Astrocyte (in vitro differentiated cells and primary cell): ENCODE measurements around the gene MBP.

ENCODE experiments used
- EZH2 ChIP-seq: IDR thresholded peaks from 2 replicates; pipeline ENCODE4 v1.6.1; 2012; ENCODE audit warnings: mild to moderate bottlenecking, low read length, inconsistent platforms; ENCODE audit not compliant: insufficient read depth
- TF ChIP-seq, protein P1 (sequence below): IDR thresholded peaks from 2 replicates; pipeline ENCODE4 v1.5.1; 2011; ENCODE audit warnings: low read depth, mild to moderate bottlenecking, inconsistent platforms, low read length, moderate library complexity; ENCODE audit not compliant: insufficient read depth

DNA sequence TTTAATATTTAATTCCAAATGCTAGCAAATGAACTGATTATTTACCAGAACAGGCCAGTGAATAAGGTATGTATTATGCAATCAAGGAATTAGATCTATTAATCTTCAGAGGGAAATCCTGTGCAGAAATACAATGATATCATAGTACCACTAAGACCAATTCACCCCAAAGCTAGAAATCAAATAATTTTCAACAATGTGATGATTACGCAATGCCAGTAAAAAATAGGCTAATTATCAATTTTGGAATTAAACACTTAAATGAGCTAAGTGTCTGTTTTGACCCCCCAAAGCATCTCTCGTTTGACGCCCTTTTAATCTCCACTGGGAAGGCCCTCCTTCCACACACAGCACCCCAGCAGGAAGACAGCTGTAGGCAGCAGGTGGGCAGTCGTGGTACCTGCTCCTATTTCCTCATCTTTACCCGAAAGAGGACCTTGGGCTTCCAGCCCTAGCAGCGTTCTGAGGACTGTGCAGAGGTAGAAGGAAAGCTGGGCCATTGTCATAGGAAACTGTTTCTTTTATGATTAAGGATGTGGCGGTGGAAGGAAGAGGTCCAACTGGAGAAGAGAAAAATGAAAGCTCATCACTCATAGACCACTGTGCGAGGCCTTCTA is 84.7 kb downstream of the MBP start:
- TF ChIP-seq EZH2: no peak
- TF ChIP-seq, protein P1, sequence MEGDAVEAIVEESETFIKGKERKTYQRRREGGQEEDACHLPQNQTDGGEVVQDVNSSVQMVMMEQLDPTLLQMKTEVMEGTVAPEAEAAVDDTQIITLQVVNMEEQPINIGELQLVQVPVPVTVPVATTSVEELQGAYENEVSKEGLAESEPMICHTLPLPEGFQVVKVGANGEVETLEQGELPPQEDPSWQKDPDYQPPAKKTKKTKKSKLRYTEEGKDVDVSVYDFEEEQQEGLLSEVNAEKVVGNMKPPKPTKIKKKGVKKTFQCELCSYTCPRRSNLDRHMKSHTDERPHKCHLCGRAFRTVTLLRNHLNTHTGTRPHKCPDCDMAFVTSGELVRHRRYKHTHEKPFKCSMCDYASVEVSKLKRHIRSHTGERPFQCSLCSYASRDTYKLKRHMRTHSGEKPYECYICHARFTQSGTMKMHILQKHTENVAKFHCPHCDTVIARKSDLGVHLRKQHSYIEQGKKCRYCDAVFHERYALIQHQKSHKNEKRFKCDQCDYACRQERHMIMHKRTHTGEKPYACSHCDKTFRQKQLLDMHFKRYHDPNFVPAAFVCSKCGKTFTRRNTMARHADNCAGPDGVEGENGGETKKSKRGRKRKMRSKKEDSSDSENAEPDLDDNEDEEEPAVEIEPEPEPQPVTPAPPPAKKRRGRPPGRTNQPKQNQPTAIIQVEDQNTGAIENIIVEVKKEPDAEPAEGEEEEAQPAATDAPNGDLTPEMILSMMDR: no peak
